SK-N-DZ (cell line): ENCODE measurements around the gene GSC2.

Source experiments
- DNase-seq: peaks from one replicate; pipeline ENCODE4 v3.0.0-alpha.2; 2015; ENCODE audit warnings: low spot score

Gene GSC2

DNA sequence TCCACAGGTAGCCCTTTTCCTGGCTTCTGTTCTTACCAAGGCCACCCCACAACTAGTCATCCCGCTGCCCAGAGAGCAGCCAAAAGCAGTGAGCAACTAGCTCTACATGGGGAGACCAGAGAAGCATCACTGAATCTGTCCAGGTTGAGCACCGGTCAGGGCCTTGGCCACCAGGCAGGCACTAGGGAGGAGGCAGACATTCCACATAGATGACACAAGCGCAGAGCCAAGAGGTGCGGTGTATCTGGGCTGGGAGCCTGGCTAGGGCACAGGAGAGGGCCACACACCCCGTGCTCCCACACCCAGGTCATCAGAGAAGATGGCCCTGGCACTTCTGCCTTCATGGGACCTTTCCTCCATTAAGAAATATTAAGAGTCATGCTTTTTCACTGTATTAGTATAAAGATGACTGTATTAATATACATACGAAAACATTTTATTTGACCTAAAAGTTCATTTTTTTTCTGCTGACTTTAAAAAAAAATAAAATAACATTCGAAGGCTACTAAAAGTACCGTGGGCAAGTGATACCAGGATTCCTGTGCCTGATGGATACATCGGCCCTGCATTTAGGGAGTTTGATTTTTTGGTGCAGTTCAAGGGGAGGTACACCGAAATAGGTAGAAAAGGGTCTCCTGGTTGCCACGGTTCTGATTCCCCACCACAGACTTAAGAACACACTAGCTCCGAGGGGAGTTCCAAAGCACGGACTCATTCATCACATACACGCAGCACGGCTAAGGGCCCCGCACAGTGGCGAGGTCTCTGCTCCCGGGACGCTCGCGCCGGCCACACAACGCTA is 29.1 kb downstream of the GSC2 start:
- DNase-seq = no peak

DNA sequence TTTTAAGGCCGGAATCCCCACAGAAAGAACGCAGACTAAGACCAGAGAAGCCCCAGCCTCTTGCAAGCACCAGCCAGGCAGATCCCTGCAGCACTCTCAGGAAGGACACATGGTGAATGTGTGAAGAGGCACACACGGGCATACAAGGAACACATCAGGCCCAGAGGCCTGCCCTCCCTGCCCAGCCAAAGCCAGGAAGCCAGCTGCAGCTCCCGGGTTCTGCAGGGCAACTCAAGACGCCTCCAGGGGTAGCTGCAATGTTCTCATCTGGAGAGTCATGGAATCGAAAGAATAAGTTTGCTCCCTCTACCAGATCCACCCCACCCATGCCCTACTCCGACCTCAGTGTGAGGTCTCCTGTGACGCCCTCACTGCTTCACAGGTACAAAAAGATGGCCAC is 30.1 kb downstream of the GSC2 start:
- DNase-seq = no peak

DNA sequence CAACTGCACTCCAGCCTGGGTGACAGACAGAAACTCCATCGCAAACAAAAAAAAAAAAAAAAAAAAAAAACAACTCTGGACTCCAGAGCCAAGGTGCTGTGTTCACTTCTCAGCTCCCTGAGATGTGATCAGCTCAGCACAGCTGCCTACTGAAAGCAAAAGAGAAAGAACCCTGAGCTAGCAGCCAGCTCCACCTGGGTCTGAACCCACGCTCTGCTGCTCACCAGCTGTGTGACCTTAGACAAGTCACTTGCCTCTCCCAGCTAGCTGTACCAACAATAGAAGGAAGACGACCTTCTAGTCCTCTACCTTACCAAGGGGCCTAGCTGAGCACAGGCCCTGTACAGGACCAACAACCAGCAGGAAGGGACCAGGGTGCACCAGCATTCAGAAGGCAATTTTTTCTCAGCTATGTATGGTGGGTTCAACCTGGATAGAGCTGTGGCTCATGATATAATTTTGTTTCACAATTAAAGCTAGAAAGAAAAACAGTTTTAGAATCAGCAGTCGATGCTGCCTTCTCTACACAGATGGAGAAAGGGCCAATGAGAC is 31.7 kb downstream of the GSC2 start:
- no peak for DNase-seq

DNA sequence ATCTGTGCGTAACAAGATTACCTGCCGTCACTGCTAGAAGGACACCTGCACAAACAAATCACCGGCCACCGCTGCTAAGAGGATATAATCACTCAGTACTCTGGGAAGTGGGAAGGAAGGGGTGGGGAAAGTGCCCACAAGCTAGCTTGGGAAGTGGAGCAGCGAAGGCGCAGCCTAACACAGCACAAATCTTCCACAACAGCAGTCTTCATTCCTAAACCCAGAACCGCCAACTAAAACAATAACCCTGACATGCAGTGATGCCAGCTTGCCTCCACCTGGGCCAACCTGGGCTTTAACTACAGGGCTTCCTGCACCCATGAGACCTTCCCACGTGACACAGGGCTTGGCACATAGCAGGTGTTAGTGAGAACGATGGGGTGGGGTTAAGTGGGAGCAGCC is 33.0 kb downstream of the GSC2 start:
- DNase-seq = no peak

DNA sequence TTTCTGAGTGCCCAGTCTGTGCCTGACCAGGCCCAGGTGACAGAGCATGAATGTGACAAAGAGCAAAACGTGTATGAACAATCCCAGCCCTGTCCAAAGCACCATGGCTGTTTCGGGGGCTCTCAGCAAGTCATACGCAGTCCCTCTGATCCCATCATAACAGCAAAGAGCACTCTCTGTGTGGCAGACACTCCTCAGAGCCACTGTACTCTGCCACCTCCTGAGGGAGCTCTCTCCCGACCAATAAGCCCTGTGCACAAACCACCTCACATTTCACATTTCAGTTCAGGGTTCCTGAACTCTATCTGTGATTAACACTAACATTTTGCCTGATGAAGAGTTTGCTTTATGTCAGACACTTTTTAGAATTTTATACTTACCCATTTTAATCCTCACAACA is 34.5 kb downstream of the GSC2 start:
- no peak for DNase-seq

DNA sequence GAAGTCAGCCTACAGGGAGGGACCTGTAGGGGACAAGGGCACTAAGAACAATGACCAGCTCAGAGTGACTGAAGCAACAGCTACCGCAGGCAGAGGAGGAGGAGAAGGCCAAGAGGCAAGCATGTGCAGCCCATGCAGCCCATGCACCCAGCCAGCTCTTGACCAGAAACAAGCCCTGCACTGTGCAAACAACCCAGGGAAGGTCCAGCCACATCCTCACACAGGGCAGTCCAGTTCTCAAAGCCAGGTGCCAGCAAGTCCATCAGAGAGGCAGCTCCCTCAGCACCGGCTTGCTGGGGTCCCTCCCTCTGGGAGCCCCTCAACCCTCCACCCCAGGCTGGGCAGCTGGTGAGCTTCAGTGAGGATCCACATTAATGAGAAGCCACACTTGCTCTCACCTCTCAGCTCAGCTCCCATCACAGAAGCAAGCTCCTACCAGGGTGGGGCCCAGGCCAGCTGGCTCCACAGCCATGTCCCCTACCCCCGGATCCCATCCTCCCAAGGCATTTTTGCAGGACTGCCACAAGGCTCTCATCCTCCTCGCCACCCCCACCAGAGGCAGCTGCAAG is 35.0 kb downstream of the GSC2 start:
- no peak for DNase-seq

DNA sequence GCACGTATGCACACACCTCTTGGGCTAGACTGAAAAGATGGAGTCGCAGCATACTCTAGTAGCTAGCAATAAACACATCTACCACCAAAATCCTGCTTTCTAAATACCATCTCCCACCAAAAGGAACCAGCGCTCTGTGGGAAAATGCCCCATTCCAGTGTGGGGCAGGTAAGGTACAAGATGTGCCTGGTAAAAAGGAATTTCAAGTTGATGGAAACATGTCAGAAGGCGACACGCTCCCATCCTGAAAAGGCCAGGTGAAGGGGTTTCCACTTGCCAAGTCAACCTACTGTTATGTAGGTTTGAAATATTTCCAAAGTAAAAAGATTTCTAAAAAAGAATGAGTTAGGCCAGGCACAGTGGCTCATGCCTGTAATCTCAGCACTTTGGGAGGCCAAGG is 36.7 kb downstream of the GSC2 start:
- no peak for DNase-seq

DNA sequence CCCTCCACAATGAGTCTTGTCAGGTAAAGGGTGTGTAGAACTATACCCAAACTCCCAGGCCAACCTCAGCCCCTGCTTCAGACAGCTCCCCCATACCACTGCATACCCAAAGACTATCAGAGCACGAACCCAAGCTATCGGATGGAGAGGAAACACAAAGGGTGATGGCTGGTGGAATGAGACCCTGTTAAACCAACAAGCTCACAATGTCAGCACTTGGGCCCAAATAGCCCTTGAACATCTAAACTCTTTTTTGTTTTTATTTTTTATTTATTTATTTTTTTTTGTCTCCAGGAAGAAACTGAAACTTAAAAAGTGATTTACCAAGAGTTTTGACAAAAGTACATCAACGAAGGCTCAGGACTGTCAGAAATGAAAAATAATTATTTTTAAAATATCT is 38.5 kb downstream of the GSC2 start:
- DNase-seq = no peak

DNA sequence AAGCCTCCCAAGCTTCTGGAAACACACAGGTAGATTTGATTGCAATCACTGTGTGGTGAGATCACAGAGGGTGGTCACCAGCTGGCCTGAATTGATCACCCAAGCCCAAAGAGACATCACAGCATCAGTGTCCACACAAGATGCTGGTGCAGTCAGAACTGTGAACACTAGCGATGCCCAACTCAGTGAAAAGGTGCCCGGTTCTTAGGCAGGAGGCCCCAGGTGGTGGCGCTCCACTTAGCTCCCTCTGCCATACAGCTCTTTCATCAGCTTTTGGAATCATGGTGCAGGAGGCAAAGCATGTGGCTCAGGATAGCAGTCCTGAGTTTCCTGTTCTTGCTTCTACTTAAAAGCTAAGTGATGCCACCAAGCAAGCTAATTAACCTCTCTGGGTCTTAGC is 39.0 kb downstream of the GSC2 start:
- no peak for DNase-seq

DNA sequence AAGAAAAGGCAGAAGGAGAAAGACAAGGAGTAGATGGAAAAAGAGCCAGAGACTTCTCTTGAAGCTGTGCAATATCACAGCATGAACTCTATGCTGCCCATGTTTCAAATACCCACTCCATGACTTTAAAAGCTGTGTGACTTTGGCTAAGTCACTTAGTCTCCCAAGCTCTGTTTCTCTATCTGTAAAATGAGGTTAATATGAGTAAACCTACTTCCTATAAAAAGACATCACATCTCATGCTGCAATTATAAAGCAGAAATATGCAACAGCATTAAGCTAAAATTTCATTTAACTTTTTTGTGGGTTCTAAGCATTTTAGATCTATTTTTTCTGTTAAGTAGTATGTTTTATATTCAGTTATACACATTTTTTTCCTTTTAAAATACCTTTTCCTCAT is 39.4 kb downstream of the GSC2 start:
- DNase-seq = no peak

DNA sequence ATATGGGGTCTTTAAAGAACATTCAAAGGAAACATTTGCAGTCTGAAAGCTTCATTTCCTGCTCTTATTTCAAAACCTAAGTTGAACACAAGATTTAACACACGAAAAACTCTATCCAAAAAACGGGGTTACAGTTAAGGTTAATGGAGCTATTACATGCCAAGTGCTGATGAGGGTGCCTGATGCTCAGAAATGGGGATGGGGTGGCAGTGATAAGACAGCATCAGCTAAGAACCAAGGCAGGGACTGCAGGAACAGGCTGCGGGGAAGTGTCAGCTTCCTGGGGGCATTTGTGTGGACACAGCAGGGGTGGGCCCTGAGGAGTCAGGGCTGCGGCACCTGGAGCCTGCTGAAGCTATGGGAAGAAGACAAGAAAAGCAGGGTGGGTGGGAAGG is 40.0 kb downstream of the GSC2 start:
- no peak for DNase-seq

DNA sequence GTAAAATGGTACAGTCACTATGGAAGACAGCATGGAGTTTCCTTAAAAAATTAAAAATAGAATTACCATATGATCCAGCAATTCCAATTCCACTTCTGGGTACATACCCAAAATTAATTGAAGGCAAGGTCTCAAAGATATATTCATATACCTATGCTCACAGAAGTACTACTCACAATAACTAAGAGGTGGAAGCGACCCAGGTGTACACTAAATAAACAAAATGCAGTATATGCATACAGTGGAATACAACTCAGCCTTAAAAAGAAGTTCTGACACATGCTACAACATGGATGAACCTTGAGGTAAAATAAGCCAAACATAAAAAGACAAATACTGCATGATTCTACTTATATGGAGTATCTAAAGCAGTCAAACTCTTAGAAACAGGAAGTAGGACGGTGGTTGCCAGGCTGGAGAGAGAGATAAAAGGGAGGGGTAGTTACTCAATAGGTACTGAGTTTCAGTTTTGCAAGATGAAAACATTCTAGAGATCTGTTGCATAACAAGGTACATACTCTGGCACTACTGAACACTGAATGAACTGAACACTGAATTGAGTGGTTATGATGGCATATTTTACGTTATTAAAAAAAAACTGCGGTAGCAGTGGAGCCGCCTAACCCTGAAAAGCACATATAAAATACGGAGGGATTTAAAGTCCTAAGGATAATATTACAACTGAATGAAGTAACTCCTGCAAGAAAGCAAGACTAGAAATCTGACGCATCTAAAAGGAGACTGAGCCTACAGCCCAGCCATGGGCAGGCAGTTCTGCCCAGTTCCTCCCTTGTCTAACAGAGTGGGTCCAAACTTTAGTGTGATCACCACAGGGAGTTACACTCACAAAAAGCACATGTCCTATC is 40.7 kb downstream of the GSC2 start:
- no peak for DNase-seq

DNA sequence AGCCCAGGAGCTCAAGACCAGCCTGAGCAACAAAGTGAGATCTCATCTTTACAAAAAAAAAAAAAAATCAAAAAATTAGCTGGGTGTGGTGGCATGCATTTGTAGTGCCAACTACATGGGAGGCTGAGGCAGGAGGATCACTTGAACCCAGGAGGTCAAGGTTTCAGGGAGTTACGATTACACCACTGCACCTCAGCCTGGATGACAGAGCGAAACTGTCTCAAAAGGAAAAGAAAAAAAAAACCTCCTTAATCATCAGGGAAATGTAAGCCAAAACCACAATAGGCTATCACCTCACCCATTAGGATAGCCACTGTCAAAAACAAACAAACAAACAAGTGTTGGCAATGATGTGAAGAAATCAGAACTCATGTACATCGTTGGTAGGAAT is 41.3 kb downstream of the GSC2 start:
- DNase-seq = no peak

DNA sequence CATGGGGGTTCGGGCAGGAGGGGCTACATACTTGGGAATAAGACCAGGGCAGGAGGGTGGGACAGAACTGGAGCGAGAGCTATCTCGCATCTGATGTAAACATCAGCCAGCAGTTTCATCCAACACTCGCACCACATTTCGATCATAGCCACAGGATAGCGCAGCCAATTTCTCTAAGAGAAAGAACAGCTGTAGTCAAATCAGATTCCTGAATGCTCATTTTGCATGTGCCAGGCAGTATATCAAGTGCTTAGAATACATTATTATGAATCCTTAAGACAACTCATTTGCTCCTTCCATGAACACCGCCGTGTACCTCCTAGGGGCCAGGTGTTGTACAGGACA is 42.4 kb downstream of the GSC2 start:
- DNase-seq = no peak

DNA sequence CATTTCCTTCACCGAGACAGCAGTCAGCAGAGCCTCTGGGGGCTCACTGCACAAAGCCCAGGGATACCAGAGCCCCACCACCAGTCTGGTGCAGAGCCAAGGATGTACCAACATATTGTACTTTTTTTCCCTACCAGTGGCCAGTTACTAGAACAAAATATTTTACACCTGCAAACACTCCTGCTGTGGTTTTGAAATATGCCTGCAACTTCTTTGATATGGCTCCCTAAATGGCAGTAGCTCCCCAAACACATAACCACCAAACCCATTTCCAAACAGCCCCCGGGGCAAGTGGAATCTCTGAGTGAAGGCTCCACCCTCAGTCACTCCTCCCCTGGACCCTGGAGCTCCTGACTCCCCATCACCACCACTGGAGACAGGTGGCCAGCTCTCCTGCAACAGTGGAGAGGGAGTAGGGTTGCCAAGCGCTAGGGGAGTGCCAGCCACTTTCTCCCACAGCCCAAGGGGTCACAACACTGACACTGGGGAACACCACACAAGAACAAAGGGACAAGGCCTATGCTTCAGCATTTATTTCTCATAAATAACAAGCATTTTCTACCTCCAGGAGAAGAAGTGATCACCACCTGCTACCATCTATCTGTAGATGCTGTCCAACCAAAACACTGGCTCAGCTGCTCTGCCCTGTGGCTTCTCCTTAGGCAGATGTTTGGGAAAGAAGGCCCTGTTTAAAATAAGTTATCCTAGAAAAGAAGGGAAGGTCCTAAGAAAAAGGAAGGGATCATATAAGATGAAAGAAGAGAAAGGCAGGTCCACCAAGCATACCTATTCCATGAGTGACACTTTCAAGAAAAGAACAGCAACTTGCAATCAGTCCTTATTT is 43.0 kb downstream of the GSC2 start:
- DNase-seq = no peak

DNA sequence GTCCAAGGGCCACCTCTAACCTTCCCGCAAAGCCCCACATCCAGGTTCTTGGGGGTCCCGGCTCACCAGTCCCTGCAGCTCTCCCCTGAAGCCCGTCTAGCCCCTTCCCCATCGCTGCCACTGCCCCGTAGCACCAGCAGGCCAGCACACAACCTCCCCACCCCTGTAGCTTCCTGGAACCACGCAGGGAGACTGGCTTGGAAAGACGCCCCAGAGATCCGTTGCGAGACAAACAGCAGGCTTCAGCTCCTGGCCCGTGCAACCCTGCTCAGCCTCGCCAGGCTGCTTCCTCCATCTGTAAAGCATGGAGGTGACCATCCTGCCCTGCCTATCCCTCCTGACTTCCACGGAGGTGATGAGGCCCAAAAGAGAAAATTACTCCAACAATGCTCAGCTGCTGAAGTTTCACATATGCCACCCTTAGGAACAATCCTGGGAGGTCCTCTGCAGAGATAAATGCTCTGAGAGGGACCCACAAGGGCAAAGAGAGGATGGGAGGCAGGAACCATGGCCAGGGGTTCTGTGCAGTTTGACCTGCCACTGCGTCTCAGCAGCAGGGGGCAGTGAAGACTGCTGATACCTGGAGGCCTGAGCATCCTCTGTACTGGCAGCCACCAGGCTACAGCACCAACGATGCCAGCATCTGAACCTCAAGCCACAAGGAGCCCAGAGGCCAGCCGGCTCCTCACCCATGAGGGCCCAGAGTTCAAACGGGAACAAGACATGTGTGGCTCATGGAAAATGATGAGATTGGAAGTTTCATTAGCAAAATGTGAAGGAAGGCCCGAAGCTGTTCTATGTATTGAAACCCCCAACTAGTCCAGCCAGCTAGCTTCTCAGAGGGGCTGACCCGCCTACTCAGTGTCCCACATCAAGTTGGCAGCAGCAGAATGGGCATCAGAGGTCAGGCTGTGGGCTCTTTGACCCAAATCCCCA is 44.0 kb downstream of the GSC2 start:
- no peak for DNase-seq

DNA sequence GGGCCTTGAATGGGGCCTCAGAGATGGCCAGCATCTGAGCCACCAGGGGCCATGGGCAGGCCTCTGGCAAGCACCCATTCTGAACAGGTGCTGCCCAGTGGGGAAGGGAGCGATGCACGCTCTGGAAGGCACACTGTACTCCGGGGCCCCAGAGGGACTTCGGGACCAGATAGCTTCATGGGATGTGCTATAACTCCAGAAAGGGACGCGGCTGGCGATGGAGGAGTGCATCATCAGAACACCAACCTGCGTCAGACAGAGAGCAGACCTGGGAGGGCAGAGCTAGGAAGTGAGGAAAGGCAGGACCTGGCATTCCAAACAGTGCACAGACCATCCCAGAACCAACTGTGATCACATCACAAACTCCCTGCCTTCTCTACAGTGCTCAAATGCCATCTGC is 44.6 kb downstream of the GSC2 start:
- no peak for DNase-seq

DNA sequence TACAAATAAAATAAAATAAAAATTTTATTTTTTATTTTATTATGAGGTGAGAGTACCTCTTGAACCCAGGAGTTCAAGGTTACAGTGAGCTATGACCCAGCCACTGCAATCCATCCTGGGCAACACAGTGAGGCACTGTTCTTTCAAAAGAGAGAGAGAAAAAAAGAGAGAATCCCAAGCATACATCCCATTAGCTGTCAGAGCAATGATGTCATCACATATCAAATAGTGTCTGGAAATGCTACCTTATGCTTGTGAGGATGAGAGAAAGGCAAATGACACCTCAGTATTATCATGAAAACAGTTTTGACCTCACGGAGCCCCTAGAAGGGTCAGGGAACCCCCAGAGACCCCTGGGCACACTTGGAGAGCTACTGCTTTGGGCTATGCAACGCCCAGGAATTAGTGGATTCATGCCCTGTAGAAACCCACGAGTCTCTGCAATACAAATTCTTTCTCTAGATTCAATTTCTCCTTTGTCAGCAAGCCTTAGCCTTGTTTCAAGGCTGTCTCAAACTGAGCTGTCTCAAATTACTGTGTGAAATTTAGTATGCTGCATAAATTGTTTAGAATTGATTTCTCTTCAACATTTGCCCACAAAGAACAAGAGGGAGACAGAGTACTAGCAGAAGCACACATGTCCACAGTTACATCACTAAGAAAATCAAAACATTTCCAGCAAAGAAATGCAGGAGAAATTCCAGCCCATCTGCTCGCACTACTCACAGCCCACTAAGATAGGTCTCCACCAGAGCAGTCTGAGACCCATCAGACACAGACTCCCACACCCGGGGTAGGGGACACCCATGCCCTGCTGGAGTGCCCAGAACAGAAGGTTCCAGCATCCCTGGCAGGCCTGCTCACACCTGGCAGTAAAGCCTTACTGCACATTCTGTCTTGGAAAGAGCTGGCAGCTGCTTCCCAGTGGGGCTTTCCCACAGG is 45.9 kb downstream of the GSC2 start:
- no peak for DNase-seq

DNA sequence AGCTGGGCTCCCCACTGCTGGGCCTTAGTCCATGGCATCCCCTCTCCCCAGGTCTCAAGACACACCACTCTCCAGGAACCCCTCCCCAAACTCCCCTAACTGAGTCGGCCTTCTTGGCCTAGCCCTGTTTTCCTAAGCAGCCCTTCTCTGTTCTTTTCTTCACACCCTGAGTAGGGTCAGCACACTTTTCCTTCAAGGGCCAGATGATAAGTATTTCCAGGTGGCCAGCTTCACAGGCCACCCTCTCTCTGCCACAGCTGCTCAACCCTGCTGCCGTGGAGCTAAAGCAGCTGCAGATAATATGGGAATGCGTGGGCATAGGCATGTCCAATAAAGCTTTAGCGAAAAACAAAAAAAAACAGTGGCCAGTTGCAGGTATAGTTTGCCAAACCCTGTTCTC is 51.9 kb downstream of the GSC2 start:
- DNase-seq = no peak
